Stimulated activated CD4-positive, alpha-beta T cell treated with anti-CD3 and anti-CD28 coated beads, Interleukin-4, amount 100 ng/mL, for 24 hours (primary cell): ENCODE measurements around the gene CEACAM19.
"Not testable (repeated sequence)": the region's sequence is repeated elsewhere in the genome, so short reads cannot be mapped to it uniquely, and the experiment has no call there.

Experiments
- DNase-seq: peaks from one replicate; pipeline ENCODE4 v3.0.0-alpha.2; 2020

The CEACAM19 gene, protein sequence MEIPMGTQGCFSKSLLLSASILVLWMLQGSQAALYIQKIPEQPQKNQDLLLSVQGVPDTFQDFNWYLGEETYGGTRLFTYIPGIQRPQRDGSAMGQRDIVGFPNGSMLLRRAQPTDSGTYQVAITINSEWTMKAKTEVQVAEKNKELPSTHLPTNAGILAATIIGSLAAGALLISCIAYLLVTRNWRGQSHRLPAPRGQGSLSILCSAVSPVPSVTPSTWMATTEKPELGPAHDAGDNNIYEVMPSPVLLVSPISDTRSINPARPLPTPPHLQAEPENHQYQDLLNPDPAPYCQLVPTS

GRCh38 chr19:44671400-44671799 lies at the start of gene CEACAM19:
Gene CEACAM19, plus strand, starts transcription at chr19:44671482. Its CDS starts 450 bp downstream, at chr19:44671932.
- DNase-seq = no peak

DNA sequence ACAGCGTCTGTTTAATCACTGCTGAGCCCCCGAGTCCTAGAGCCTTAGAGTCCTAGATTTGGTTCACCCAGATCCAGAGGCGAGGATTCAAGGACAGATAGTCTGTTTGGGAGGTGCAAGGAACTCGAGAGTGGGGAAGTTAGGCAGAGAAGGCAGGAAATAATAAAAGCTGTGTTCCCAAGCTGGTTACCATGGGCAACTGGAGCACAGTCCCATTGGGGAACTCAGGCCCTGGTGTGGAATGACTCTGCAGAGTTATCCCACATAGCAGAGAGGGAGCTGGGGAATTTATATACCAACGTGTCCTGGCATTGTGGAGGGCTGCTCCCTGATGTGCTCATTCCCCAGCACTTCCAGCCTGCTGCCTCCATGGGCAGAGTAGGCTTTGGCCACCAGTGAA lies 48.2 kb upstream of the CEACAM19 start:
- DNase-seq = no peak

DNA sequence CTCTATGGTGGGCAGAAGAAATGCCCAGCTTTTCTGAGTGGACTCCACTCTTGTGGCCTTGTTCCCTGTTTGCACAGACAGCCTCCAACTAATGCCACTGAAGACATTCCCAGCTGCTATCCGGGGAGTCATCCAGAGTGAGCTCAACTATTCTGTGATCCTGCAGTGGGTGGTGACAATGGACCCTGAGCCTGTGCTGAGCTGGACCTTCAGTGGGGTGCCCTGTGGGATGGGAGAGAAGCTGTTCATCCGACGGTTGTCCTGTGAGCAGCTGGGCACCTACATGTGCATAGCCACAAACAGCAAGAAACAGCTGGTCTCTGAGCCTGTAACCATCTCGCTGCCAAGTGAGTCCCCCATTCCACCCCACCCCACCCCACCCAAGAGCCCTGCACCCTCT lies 47.7 kb upstream of the CEACAM19 start:
- DNase-seq = no peak

DNA sequence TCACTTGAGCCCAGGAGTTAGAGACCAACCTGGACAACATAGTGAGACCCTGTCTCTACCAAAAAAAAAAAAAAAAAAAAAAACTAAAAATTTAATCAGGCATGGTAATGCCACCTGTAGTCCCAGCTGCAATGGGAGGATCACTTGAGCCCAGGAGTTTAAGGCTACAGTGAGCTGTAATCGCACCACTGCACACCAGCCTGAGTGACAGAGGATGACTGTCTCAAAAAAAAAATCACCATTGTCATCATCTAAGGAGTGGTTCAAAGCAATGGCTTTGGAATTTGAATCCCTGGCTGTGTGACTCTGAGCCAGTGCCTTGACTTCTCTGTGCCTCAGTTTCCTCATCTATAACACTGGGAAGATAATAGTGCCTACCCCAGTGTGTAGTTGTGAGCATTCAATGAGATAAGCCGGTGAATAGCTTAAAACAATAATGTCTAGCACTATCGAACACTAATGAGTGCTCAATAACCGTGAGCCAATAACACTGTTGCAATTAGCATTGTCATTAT lies 46.4 kb upstream of the CEACAM19 start:
- DNase-seq = no peak

DNA sequence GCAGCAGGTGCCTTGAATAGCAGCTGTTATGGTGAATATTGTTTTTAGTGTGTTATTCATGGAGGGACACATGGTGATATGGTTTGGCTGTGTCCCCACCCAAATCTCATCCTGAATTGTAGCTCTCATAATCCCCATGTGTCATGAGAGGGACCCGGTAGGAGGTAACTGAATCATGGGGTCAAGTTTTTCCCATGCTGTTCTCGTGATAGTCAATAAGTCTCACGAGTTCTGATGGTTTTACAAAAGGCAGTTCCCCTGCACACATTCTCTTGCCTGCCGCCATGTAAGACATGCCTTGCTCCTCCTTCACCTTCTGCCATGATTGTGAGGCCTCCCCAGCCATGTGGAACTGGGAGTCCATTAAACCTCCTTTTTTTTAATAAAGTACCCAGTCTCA lies 45.6 kb upstream of the CEACAM19 start:
- DNase-seq = not testable (repeated sequence)

GRCh38 chr19:44626048-44626624 lies 45.1 kb upstream of the CEACAM19 start:
- no peak for DNase-seq

DNA sequence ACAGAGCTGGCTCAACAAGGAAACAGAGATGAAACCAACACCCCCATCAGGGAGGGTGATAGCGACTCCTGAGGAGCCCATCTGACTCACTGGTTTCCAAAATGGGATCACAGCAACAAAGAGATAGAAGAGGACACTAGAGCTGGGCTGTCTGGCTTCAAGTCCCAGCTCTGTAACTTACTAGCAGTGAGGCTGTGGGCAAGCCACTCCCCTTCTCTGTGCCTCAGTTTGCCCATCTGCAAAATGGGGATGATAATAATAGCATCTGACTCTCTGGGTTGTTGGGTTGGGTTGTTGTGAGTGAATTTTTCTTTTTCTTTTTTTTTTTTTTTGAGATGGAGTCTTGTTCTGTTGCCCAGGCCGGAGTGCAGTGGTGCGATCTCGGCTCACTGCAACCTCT lies 43.7 kb upstream of the CEACAM19 start:
- DNase-seq = no peak

DNA sequence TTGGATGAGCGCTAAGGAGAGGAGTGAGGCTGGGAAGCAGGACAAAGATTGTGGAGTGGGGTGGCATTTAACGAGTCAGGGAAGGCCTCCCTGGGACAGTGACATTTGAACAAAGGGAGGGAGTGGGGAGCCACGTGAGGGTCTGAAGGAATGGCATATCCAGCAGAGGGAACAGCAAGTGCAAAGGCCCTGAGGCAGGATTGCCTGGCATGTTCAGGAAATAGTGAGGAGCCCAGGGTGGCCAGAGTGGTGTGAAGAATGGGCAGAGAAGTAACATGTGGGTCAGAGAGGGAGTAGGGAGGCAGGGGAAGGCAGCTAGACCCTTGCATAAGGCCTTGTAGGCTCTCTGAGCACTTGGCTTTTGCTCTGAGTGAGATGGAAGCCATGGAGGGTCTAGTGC lies 42.5 kb upstream of the CEACAM19 start:
- DNase-seq = no peak

DNA sequence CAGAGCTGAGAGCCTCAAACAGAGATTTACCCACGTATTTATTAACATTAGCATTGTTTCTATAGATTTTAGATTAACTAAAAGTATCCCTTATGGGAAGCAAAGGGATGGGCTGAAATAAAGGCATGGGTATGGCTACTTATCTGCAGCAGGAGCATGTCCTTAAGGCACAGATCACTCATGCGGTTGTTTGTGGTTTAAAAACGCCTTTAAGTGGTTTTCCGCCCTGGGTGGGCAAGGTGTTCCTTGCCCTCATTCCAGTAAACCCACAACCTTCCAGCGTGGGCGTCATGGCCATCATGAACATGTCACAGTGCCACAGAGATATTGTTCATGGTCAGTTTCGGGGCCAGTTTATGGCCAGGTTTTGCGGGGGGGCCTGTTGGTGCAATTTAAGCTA lies 39.7 kb upstream of the CEACAM19 start:
- not testable (repeated sequence) for DNase-seq

GRCh38 chr19:44634058-44634457 lies 37.2 kb upstream of the CEACAM19 start:
- DNase-seq = not testable (repeated sequence)

GRCh38 chr19:44634785-44635184 lies 36.5 kb upstream of the CEACAM19 start:
- no peak for DNase-seq

GRCh38 chr19:44635581-44636438 lies 35.5 kb upstream of the CEACAM19 start:
- no peak for DNase-seq

- no peak for DNase-seq
Observed at GRCh38 chr19:44636439-44637389, 34.6 kb upstream of the CEACAM19 start.

DNA sequence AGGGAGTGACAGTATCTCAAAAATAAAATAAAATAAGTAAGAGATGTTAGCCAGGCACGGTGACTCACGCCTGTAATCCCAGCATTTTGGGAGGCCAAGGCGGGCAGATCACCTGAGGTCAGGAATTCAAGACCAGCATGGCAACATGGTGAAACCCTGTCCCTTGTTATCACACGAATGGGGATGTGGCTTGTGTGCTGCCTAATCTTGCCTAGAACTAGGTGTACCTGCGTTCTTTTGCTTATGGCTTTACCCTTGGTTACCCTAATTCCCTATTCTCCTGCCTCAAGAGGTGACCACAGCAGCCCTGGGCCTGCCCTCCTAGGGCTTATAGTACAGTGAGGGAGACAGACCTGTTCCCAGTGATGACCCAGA lies 33.9 kb upstream of the CEACAM19 start:
- DNase-seq = no peak

DNA sequence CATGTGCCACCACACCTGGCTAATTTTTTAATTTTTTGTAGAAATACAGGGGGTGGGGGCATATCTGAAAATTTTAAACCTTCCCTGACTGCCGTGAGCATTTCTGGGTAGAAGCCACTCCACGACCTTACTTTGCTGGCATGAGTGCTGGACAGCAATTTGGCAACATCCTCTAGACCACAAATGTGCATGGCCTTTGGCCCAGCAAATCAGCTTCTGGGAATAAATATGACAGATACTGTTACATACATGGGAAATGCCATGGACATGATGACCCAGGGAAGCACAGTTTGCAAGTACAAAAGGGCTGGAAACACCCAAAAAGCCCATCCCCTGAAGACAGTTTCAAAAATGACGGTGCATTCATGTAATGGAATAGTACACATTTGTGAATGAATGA lies 30.8 kb upstream of the CEACAM19 start:
- DNase-seq = no peak

GRCh38 chr19:44641501-44642265 lies 29.6 kb upstream of the CEACAM19 start:
- DNase-seq = no peak

DNA sequence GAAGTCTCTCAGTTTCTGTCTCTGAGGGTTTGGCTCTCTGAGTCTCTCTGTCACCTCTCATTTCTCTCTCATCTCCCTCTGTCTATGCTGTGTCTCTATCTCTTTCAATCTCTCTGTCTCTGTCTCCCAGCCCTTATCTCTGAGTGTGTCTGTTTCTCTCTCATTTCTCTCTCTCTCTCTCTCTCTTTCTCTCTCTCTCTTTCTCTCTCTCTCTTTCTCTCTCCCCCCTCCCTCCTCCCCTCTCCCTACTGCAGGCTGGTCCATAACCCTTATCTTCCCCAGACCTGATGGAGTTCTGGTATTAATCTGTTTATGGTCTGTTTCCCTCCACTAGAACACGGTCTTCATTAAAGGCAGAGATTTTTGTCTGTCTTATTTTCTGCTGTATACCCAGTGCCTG lies 28.9 kb upstream of the CEACAM19 start:
- no peak for DNase-seq

DNA sequence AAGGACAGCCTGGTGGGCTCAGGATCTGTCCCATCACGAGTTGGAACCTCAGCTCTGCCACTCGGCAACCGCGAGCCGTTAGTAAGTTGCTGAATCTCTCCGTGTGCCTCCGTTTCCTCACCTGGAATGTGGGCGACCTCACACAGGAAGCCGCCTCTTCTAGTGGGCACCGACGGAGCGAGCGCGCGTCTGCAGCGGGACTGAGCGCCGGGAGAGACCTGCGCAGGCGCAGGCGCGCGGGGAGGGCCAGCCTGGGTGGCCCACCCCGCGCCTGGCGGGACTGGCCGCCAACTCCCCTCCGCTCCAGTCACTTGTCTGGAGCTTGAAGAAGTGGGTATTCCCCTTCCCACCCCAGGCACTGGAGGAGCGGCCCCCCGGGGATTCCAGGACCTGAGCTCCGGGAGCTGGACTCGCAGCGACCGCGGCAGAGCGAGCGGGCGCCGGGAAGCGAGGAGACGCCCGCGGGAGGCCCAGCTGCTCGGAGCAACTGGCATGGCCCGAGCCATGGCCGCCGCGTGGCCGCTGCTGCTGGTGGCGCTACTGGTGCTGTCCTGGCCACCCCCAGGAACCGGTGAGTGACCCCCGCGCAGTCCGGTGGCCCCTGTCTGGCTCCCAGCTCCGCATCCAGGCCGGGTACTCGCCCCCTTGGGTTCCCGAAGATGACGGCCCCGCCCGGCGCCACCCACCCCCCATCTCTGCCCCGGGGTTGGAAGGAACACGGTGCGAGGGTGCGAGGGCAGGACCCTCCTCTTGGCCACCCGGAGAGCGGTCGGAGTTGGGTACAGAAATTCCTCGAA lies 27.5 kb upstream of the CEACAM19 start, which contains the start of gene PVR:
TSS of gene PVR (plus strand) at position 306 of the 797 bp plus-strand sequence. CDS start at position 493, 187 bp downstream.
- peak; percentile 13 for DNase-seq

DNA sequence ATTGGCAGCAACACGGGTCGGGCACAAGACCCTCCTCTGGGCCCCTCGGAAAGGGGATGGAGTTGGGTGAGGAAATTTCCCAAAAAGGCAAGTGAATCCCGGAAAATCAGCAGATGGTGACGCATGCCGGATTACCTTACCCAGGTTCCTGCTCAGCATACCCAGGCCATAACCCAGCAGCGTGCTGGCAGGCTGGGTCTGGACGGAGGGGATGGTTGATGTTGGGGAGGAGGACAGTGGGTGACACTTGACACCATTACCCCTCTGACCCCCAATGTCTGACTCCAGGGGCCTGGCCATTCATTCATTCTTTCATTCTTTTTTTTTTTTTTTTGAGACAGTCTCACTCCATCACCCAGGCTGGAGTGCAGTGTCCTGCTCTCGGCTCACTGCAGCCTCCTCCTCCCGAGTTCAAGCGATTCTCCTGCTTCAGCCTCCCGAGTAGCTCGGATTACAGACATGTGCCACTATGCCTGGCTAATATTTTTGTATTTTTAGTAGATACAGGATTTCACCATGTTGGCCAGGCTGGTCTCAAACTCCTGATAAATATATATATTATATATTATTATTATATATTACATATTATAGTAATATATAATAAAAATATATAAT lies 26.8 kb upstream of the CEACAM19 start:
- DNase-seq = no peak

- no peak for DNase-seq
Observed at GRCh38 chr19:44645407-44646048, 25.8 kb upstream of the CEACAM19 start.
